GM19240 (cell line): ENCODE results near the gene NAP1L4.
"Not testable (repeated sequence)": the region's sequence is repeated elsewhere in the genome, so short reads cannot be mapped to it uniquely, and the experiment has no call there.

ENCODE experiments used
- DNase-seq: peaks from one replicate; pipeline ENCODE4 v3.0.0; 2011; ENCODE audit warnings: low spot score; ENCODE audit not compliant: insufficient read length

Gene NAP1L4

GRCh38 chr11:2911785-2912391 lies 80.2 kb downstream of the NAP1L4 start:
- no peak for DNase-seq

GRCh38 chr11:2911088-2911784 lies 80.9 kb downstream of the NAP1L4 start:
- DNase-seq: no peak

- no peak for DNase-seq
Measured at GRCh38 chr11:2910401-2910955, 81.7 kb downstream of the NAP1L4 start.

DNA sequence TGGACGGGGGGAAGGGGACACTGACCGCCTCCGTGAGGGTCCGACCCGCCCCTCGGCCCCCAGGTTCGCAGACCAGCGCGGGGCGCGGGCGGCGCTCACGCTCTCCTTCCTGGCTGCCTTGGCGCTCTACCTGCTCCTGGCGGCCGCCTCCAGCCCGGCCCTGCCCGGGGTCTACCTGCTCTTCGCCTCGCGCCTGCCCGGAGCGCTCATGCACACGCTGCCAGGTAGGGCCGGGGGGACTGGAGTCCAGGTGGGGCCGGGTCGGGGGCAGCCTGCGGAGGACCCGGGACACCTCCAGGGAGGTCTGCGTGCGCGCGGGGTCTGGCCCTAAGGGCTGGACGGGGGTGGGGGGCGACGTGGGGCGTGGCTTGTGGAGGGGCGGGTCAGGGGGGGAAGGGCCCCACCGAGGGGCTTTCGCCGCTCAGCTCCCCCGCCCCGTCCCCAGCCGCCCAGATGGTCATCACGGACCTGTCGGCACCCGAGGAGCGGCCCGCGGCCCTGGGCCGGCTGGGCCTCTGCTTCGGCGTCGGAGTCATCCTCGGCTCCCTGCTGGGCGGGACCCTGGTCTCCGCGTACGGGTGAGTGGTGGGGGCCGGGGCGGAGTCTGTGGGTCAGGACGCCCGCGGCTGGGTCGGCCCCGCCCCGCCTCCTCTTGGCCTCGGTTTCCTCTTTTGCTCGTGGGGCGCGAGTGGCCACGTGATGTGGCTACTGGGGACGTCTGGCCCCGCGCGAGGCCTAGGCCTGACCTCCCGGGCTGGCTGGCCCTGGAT lies 82.8 kb downstream of the NAP1L4 start:
- no peak for DNase-seq

GRCh38 chr11:2908130-2908529 lies 84.0 kb downstream of the NAP1L4 start:
- no peak for DNase-seq

DNA sequence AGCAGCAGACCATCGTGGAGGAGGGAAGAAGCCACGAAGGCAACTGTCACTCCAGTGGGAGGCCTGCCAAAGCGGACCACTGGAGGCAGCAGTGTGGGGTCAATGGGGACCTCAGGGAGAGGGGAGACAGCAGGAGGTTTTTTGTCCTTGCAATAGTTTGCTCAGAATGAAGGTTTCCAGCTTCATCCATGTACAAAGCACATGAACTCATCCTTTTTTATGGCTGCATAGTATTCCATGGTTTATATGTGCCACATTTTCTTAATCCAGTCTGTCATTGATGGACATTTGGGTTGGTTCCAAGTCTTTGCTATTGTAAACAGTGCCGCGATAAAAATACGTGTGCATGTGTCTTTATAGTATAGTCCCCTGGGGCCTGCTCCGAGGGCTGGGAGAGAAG lies 86.8 kb downstream of the NAP1L4 start:
- DNase-seq: not testable (repeated sequence)

- no peak for DNase-seq
Measured at GRCh38 chr11:2904153-2905052, 87.7 kb downstream of the NAP1L4 start.

GRCh38 chr11:2903672-2904011 lies 88.5 kb downstream of the NAP1L4 start:
- DNase-seq: no peak

GRCh38 chr11:2902784-2903671 lies 89.1 kb downstream of the NAP1L4 start:
- DNase-seq: no peak

DNA sequence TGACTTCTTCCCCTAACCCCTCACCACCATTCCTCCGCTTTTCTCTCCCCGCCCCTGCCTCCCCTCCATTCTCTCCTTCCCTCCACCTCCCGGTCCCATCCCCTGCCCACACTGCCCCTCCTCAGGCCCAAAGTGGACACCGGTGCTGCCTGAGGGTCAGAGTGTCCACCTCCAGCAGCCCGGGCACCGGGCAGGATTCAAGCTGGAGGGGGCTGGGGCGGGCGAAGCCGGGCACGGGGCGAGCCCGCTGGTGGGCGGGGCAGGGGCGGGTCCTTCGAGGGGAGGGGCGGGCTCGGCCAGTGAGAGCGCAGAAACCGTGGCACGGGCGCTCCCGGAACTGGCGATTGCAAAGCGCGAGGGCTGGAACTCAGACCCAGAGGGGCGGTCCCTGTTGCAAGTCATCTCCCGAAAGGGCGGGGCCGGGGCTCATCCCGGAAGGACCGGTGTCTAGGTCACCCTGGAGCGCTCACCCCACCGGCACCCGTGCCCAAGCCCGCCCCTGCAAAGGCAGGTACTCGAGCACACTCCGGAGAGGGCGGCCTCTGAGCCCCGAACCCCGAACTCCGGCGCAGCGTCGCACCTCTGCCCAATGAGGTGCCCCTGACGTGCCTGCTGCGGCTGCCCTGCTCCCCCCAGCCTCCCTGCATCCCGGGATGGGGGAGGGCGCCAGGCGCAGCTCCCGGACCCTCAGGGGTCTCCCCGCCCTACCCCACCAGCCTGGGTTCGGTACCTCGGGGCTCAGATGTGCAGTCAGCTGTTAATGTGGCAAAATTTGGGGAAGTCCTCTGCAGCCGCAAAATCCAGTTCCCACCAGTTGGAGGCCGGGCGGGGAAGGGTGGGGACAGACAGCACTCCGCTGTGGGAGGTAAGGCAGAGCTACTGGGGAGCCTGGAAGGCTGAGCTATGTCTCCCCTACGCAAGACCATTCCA lies 90.0 kb downstream of the NAP1L4 start:
- DNase-seq: peak; percentile 99

GRCh38 chr11:2901196-2901796 lies 90.8 kb downstream of the NAP1L4 start:
- no peak for DNase-seq

GRCh38 chr11:2899080-2899783 lies 92.9 kb downstream of the NAP1L4 start:
- no peak for DNase-seq

- DNase-seq: no peak
Measured at GRCh38 chr11:2898366-2899079, 93.6 kb downstream of the NAP1L4 start.

DNA sequence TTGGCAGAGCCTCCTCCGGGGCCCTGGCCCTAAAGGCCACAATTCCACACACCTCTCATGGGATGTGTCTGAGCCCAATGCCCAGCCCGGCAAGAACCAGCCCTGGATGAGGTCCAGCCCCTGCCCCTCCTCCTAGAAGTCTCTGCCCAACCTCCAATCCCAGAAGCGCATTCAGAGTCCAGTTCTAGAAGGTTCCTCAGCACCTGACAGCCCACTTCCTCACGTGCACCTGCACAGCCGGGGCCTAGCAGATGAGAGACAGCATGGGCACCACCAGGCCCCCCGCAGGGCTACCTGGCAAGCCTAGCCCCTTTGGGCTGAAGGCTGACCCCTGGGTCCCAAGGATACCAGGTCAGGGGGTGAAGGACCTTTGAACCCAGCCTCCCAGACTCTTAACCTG lies 95.1 kb downstream of the NAP1L4 start:
- no peak for DNase-seq

GRCh38 chr11:2896047-2896446 lies 96.1 kb downstream of the NAP1L4 start:
- no peak for DNase-seq
